CD8-positive, alpha-beta memory T cell (primary cell): ENCODE results near the gene XRCC5. TPM values are rescaled to one million over a fixed set of nuclear protein-coding genes. Genes with fewer than 3 reads are reported as not detected.

Experiments
- CTCF ChIA-PET: fragments of 350-600 bp; sonication (Branson Sonifier 250); formaldehyde crosslinking; loops from one replicate; lab custom pipeline; 2021; ENCODE audit warnings: antibody characterized with exemption; lab: Charles Lee
- POLR2A ChIA-PET: fragments of 350-600 bp; sonication (Branson Sonifier 250); formaldehyde crosslinking; loops from one replicate; lab custom pipeline; 2021; ENCODE audit warnings: antibody characterized with exemption; lab: Charles Lee
- DNase-seq, 5 donors: peaks; one replicate each; pipeline versions ENCODE4 v3.0.0 to v3.0.0-alpha.2; 2020 to 2022; ENCODE audit warnings: mixed read lengths in 1 of 5
- H3K27ac ChIP-seq: one replicate; pipeline ENCODE4 v1.7.0; 2013; ENCODE audit warnings: low read depth, mild to moderate bottlenecking, low read length, moderate library complexity
- H3K27me3 ChIP-seq: 2 replicates; pipeline ENCODE4 v1.7.0; 2013; ENCODE audit warnings: low read length, mild to moderate bottlenecking; ENCODE audit not compliant: insufficient read depth, poor library complexity, severe bottlenecking
- H3K36me3 ChIP-seq: 2 replicates; pipeline ENCODE4 v1.7.0; 2013; ENCODE audit warnings: mild to moderate bottlenecking, low read length, moderate library complexity; ENCODE audit not compliant: insufficient read depth
- H3K4me1 ChIP-seq: 2 replicates; pipeline ENCODE4 v1.7.0; 2013; ENCODE audit warnings: mild to moderate bottlenecking, low read length, moderate library complexity; ENCODE audit not compliant: insufficient read depth
- H3K4me3 ChIP-seq: 2 replicates; pipeline ENCODE4 v1.7.0; 2013; ENCODE audit warnings: mild to moderate bottlenecking, low read length
- H3K9me3 ChIP-seq: 2 replicates; pipeline ENCODE4 v1.7.0; 2013; ENCODE audit warnings: mild to moderate bottlenecking, low read length
- H3K27ac Mint-ChIP-seq, 8 donors: one replicate each; pipeline ENCODE4 v1.8.0; 2020 to 2021; ENCODE audit warnings: mixed read lengths in 8 of 8, mild to moderate bottlenecking in 6 of 8, inconsistent platforms in 3 of 8, moderate library complexity in 3 of 8
- H3K27me3 Mint-ChIP-seq, 2 donors: one replicate each; pipeline ENCODE4 v1.8.0; 2020 to 2021; ENCODE audit warnings: mixed read lengths in 2 of 2, mild to moderate bottlenecking in 1 of 2, moderate library complexity in 1 of 2
- H3K36me3 Mint-ChIP-seq, 3 donors: one replicate each; pipeline ENCODE4 v1.8.0; 2020 to 2021; ENCODE audit warnings: mixed read lengths in 3 of 3, inconsistent platforms in 1 of 3, mild to moderate bottlenecking in 1 of 3
- H3K4me1 Mint-ChIP-seq, 3 donors: one replicate each; pipeline ENCODE4 v1.8.0; 2020 to 2021; ENCODE audit warnings: mixed read lengths in 3 of 3, inconsistent platforms in 1 of 3, mild to moderate bottlenecking in 1 of 3
- H3K4me3 Mint-ChIP-seq, 7 donors: one replicate each; pipeline ENCODE4 v1.8.0; 2020 to 2021; ENCODE audit warnings: mixed read lengths in 7 of 7, mild to moderate bottlenecking in 6 of 7, moderate library complexity in 4 of 7, inconsistent platforms in 2 of 7
- H3K9me3 Mint-ChIP-seq, 5 donors: one replicate each; pipeline ENCODE4 v1.8.0; 2020 to 2022; ENCODE audit warnings: mixed read lengths in 5 of 5, mild to moderate bottlenecking in 3 of 5, moderate library complexity in 2 of 5, inconsistent platforms in 1 of 5
- polyA plus RNA-seq: library from polyadenylated mRNA; unstranded; fragments of 300-500 nt; fragmentation: Illumina TruSeq; gene quantifications from one replicate; pipeline ENCODE4 v1.2.3, GENCODE V29; 2021
- total RNA-seq, 2 experiments: library from RNA; stranded (reverse); gene quantifications; one replicate each; pipeline ENCODE4 v1.2.3, GENCODE V29; 2021

Gene XRCC5
- total and polyA plus RNA-seq, 3 experiments from 2014 or later = 306 to 643 (median 612) TPM

GRCh38 chr2:216147172-216148131, 38.3 kb downstream of the XRCC5 start:
- ChIA-PET POLR2A (no interaction called here), CTCF (no interaction called here)
- Histone ChIP-seq H3K9me3 (no peaks in the 10 kb centered on the region), H3K4me1 (no peaks in the 10 kb centered on the region), H3K27ac (no peak overlapping the region), H3K27me3 (no peaks in the 10 kb centered on the region), H3K4me3 (no peak overlapping the region), H3K36me3 (peaks cover 65% of the 10 kb centered on the region)
- Mint-ChIP-seq H3K4me3 (no peak overlapping the region), H3K27me3 (no peaks in the 10 kb centered on the region), H3K27ac (peak overlapping the region in 7 of 8 donors; percentile 11 to 75 (median 45)), H3K9me3 (no peaks in the 10 kb centered on the region), H3K36me3 (peaks cover 3 to 70% (median 18%) of the 10 kb centered on the region in 3 donors), H3K4me1 (peaks cover 29 to 40% (median 38%) of the 10 kb centered on the region in 3 donors)
- no peak for DNase-seq

- H3K9me3 ChIP-seq = no peaks in the 10 kb centered on the region
- no peaks in the 10 kb centered on the region for H3K4me1 ChIP-seq
- no peak overlapping the region for H3K4me3 ChIP-seq
- peak overlapping the region in 3 of 8 donors; percentile 13 to 30 (median 16) for H3K27ac Mint-ChIP-seq
- H3K27me3 Mint-ChIP-seq = no peaks in the 10 kb centered on the region
- H3K4me1 Mint-ChIP-seq = peaks cover 33 to 49% (median 45%) of the 10 kb centered on the region in 3 donors
- H3K9me3 Mint-ChIP-seq = no peaks in the 10 kb centered on the region
- H3K36me3 ChIP-seq = peaks cover 67% of the 10 kb centered on the region
- peaks cover 3 to 75% (median 22%) of the 10 kb centered on the region in 3 donors for H3K36me3 Mint-ChIP-seq
- H3K4me3 Mint-ChIP-seq = no peak overlapping the region
- ChIA-PET POLR2A (no interaction called here), CTCF (interaction anchor here (1.3 kb wide), 1 partner anchor 255 kb away, joined by 3 read pairs; no protein-coding TSS in a partner anchor)
- H3K27me3 ChIP-seq = no peaks in the 10 kb centered on the region
- no peak overlapping the region for H3K27ac ChIP-seq
- no peak for DNase-seq
Measured at GRCh38 chr2:216148983-216149382, 39.8 kb downstream of the XRCC5 start.

DNA sequence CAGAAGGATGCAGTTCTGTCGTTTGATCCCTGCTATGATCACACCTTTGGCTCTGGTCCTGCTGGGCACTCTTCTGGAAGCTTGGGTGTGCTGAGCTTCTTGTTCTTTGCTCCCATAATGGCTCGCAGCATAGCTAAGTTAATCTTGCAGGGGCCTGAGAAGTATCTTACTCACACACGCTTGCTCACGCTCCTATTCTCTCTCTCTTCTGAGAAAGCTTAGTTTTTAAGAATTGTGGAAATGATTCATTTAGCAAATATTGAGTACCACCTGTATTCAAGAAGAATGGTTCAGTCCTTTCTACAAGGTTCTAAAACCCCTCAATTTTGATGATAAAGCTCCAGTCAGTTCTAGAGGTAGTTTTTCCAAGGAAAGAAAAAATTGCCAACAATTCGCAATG, 40.6 kb downstream of the XRCC5 start:
- H3K4me1 Mint-ChIP-seq = peaks cover 33 to 53% (median 50%) of the 10 kb centered on the region in 3 donors
- CTCF ChIA-PET = no interaction called here
- H3K27ac ChIP-seq = no peak overlapping the region
- H3K4me3 ChIP-seq = no peak overlapping the region
- peaks cover 66% of the 10 kb centered on the region for H3K36me3 ChIP-seq
- no peaks in the 10 kb centered on the region for H3K9me3 ChIP-seq
- POLR2A ChIA-PET = interaction anchor here (0.6 kb wide), 1 partner anchor 252 kb away, joined by 3 read pairs; no protein-coding TSS in a partner anchor
- no peaks in the 10 kb centered on the region for H3K27me3 ChIP-seq
- DNase-seq = no peak
- no peaks in the 10 kb centered on the region for H3K9me3 Mint-ChIP-seq
- H3K27me3 Mint-ChIP-seq = no peaks in the 10 kb centered on the region
- peak overlapping the region in 2 of 8 donors; percentile 9 to 12 for H3K27ac Mint-ChIP-seq
- H3K4me3 Mint-ChIP-seq = no peak overlapping the region
- peaks cover 3 to 82% (median 25%) of the 10 kb centered on the region in 3 donors for H3K36me3 Mint-ChIP-seq
- no peaks in the 10 kb centered on the region for H3K4me1 ChIP-seq

DNA sequence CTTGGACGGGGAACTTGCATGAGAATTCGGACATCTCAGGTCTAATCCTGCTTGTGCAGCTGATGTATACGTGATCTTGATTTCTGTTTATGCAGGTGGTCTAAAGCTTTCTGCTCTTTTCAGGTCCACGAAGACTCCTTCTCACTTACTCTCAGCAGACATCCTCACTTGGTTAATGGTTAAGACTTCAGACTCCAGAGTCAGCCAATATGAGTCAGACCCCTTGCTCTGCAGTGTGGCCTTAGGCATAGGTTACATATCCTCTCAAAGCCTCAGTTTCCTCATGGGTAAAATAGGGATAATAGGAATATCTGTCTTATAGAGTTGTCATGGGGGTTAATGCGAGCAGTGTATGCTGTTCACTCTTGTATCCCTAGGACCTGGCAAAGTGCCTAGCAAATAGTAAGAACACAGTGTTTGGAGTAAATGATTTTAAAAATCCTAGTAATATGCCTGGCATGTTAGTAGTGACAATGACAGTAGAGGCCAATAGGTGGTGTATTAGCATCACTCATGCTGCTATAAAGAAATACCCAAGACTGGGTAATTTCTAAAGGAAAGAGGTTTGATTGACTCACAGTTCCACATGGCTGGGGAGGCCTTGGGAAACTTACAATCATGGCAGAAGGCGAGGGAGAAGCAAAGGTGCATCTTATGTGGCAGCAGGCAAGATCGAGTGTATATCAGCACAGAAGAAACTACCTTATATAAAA, 42.3 kb downstream of the XRCC5 start:
- CTCF ChIA-PET = no interaction called here
- no peak overlapping the region for H3K4me3 Mint-ChIP-seq
- H3K4me1 ChIP-seq = no peaks in the 10 kb centered on the region
- peaks cover 34 to 56% (median 55%) of the 10 kb centered on the region in 3 donors for H3K4me1 Mint-ChIP-seq
- peaks cover 3 to 97% (median 30%) of the 10 kb centered on the region in 3 donors for H3K36me3 Mint-ChIP-seq
- no peaks in the 10 kb centered on the region for H3K9me3 Mint-ChIP-seq
- H3K27ac Mint-ChIP-seq = peak overlapping the region in 4 of 8 donors; percentile 7 to 84 (median 27)
- POLR2A ChIA-PET = no interaction called here
- H3K9me3 ChIP-seq = no peaks in the 10 kb centered on the region
- H3K27me3 Mint-ChIP-seq = no peaks in the 10 kb centered on the region
- no peaks in the 10 kb centered on the region for H3K27me3 ChIP-seq
- no peak overlapping the region for H3K27ac ChIP-seq
- peaks cover 66% of the 10 kb centered on the region for H3K36me3 ChIP-seq
- no peak overlapping the region for H3K4me3 ChIP-seq
- no peak for DNase-seq

- Histone ChIP-seq H3K27ac (no peak overlapping the region), H3K27me3 (no peaks in the 10 kb centered on the region), H3K9me3 (no peaks in the 10 kb centered on the region), H3K4me3 (no peak overlapping the region), H3K36me3 (peaks cover 41% of the 10 kb centered on the region), H3K4me1 (no peaks in the 10 kb centered on the region)
- Mint-ChIP-seq H3K4me1 (peaks cover 28 to 46% (median 35%) of the 10 kb centered on the region in 3 donors), H3K4me3 (no peak overlapping the region), H3K27ac (peak overlapping the region in 1 of 8 donors; percentile 26), H3K27me3 (no peaks in the 10 kb centered on the region), H3K9me3 (no peaks in the 10 kb centered on the region), H3K36me3 (peaks cover 3 to 92% (median 24%) of the 10 kb centered on the region in 3 donors)
- ChIA-PET POLR2A (no interaction called here), CTCF (interaction anchor here (0.9 kb wide), 1 partner anchor 21 kb away, joined by 3 read pairs; no protein-coding TSS in a partner anchor)
- no peak for DNase-seq
Measured at GRCh38 chr2:216155954-216156353, 46.8 kb downstream of the XRCC5 start.

GRCh38 chr2:216156822-216157221, 47.7 kb downstream of the XRCC5 start:
- Mint-ChIP-seq H3K27me3 (no peaks in the 10 kb centered on the region), H3K4me3 (no peak overlapping the region), H3K27ac (peak overlapping the region in 1 of 8 donors; percentile 26), H3K36me3 (peaks cover under 1 to 92% (median 22%) of the 10 kb centered on the region in 3 donors), H3K9me3 (no peaks in the 10 kb centered on the region), H3K4me1 (peaks cover 25 to 40% (median 28%) of the 10 kb centered on the region in 3 donors)
- CTCF ChIA-PET = interaction anchor here (0.9 to 1.4 kb wide), 2 partner anchors 20 to 248 kb away, joined by 3 read pairs; no protein-coding TSS in a partner anchor
- no peak overlapping the region for H3K4me3 ChIP-seq
- H3K9me3 ChIP-seq = no peaks in the 10 kb centered on the region
- no peak overlapping the region for H3K27ac ChIP-seq
- POLR2A ChIA-PET = interaction anchor here (0.7 kb wide), 1 partner anchor 9 kb away, joined by 3 read pairs; no protein-coding TSS in a partner anchor
- DNase-seq = no peak
- H3K4me1 ChIP-seq = no peaks in the 10 kb centered on the region
- H3K27me3 ChIP-seq = no peaks in the 10 kb centered on the region
- peaks cover 42% of the 10 kb centered on the region for H3K36me3 ChIP-seq

GRCh38 chr2:216159144-216159543, 50.0 kb downstream of the XRCC5 start:
- H3K9me3 ChIP-seq = no peaks in the 10 kb centered on the region
- H3K9me3 Mint-ChIP-seq = no peaks in the 10 kb centered on the region
- no peaks in the 10 kb centered on the region for H3K27me3 Mint-ChIP-seq
- H3K27me3 ChIP-seq = no peaks in the 10 kb centered on the region
- peaks cover 4 to 92% (median 28%) of the 10 kb centered on the region in 3 donors for H3K36me3 Mint-ChIP-seq
- no peak overlapping the region for H3K4me3 ChIP-seq
- no peaks in the 10 kb centered on the region for H3K4me1 ChIP-seq
- H3K27ac Mint-ChIP-seq = peak overlapping the region in 4 of 8 donors; percentile 12 to 64 (median 18)
- ChIA-PET POLR2A (no interaction called here), CTCF (no interaction called here)
- no peak overlapping the region for H3K4me3 Mint-ChIP-seq
- peaks cover 54% of the 10 kb centered on the region for H3K36me3 ChIP-seq
- H3K27ac ChIP-seq = no peak overlapping the region
- peaks cover 15 to 35% (median 19%) of the 10 kb centered on the region in 3 donors for H3K4me1 Mint-ChIP-seq
- no peak for DNase-seq
